ENCODE data around the gene SHD. TPM values are rescaled to one million over a fixed set of nuclear protein-coding genes. Genes with fewer than 3 reads are reported as not detected.

The SHD gene
- total and polyA plus RNA-seq, 9 of the 15 experiments (the other 6 are each of a cell fraction or from before 2014, with no cell fraction given): 0.05 to 0.62 (median 0.15) TPM; not detected in 5

DNA sequence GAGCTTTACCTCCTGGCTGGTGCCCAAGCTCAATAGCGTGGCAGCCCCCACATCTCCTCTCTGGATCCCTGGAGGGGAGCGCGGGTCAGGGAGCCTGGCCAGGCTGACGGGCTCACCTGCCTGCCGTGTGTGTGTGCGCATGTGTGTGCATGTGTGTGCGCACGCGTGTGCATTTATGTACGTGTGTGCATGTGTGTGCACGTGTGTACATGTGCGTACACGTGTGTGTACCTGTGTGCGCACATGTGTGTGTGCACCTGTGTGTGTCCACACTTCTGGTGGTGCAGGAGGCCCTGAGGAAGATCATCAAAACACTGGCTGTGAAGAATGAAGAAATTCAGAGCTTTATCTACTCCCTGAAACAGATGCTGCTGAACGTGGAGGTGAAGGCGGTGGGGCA is 26.6 kb downstream of the SHD start:
- peaks cover 0 to 5% of the 10 kb centered on the region in 2 experiments; a peak in 1 of 5 replicates for H3K27me3 ChIP-seq (ENCODE audit: control insufficient read depth in 2 of 2, insufficient read depth in 2 of 2, low read length in 2 of 2)
- TF ChIP-seq ARID2 (IDR thresholded peaks at IDR 0.05) (0 out of 2 replicates have a peak, but pooled peaks have one; percentile 17), HIVEP1 (CRISPR knock-in tag; IDR thresholded peaks at IDR 0.05) (no peak), KDM1A (IDR thresholded peaks at IDR 0.05) (peak in 1 of 2 experiments; percentile 97; a peak in 2 of 4 replicates)
- TF ChIP-seq, protein P1, sequence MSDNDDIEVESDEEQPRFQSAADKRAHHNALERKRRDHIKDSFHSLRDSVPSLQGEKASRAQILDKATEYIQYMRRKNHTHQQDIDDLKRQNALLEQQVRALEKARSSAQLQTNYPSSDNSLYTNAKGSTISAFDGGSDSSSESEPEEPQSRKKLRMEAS (CRISPR knock-in tag; IDR thresholded peaks at IDR 0.05): peak; percentile 52; the same call in 1 of the 2 replicates
- TF ChIP-seq, protein P2, sequence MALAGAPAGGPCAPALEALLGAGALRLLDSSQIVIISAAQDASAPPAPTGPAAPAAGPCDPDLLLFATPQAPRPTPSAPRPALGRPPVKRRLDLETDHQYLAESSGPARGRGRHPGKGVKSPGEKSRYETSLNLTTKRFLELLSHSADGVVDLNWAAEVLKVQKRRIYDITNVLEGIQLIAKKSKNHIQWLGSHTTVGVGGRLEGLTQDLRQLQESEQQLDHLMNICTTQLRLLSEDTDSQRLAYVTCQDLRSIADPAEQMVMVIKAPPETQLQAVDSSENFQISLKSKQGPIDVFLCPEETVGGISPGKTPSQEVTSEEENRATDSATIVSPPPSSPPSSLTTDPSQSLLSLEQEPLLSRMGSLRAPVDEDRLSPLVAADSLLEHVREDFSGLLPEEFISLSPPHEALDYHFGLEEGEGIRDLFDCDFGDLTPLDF (CRISPR knock-in tag; IDR thresholded peaks at IDR 0.05): no peak
- BruUV-seq (replicated peaks): no TSS peak
- CTCF ChIA-PET (ENCODE audit: low intra/inter-chr PET ratio): no interaction called here
- peaks cover 11 to 30% of the 10 kb centered on the region in 2 experiments for H3K4me1 ChIP-seq (replicated peaks in 1 of 2; ENCODE audit: control insufficient read depth in 2 of 2, insufficient read depth in 2 of 2, low read length in 2 of 2)
- FAIRE-seq (peak; percentile 65), ATAC-seq (no peak), DNase-seq (ENCODE audit: extremely low read depth in 1 of 4, low spot score in 3 of 4) (no peak)
- H3K79me2 ChIP-seq (ENCODE audit: control insufficient read depth, insufficient read depth, low read length): no peaks in the 10 kb centered on the region
- H3K9me3 ChIP-seq (replicated peaks; ENCODE audit: control insufficient read depth, insufficient read depth, low read depth, low read length): no peaks in the 10 kb centered on the region
- no peak overlapping the region for H3K27ac ChIP-seq (ENCODE audit: extremely low read depth, low read depth, low read length)
- H2AFZ ChIP-seq (ENCODE audit: low read depth, low read length): no peak overlapping the region
- no peak overlapping the region for H3K4me3 ChIP-seq
- WGBS (ENCODE audit: insufficient coverage, low coverage, missing lambda C conversion rate): 33% methylated on average over 15 of the region's 16 CpGs
- in situ Hi-C loops (cut with MboI) (no loop called here), intact Hi-C loops (cut with micrococcal nuclease) (no loop called here)
- no peaks in the 10 kb centered on the region for H4K20me1 ChIP-seq (replicated peaks; ENCODE audit: control insufficient read depth, insufficient read depth, low read length)
- POLR2A ChIA-PET: interaction anchor here (0.5 to 0.6 kb wide), 2 partner anchors 204 to 662 kb away, joined by 3 read pairs; no protein-coding TSS in a partner anchor
- no peaks in the 10 kb centered on the region for H3K9me1 ChIP-seq (ENCODE audit: control insufficient read depth, insufficient read depth, low read length)
- H3K9ac ChIP-seq (ENCODE audit: insufficient read depth in 1 of 2, low read depth in 2 of 2, low read length in 2 of 2): no peak overlapping the region; a peak in 1 of 4 replicates
- H3K4me2 ChIP-seq (ENCODE audit: insufficient read depth, low read length): no peak overlapping the region
- H3K36me3 ChIP-seq (ENCODE audit: control insufficient read depth, insufficient read depth, low read length): no peaks in the 10 kb centered on the region
